Natural killer cell (primary cell): ENCODE results near the gene MYL5. TPM values are rescaled to one million over a fixed set of nuclear protein-coding genes. Genes with fewer than 3 reads are reported as not detected.

Experiments used
- ATAC-seq, 3 donors: fragments of 150-1000 bp in 2 of 3; fragments of 200-7000 bp in 1 of 3; cut with Tn5 transposase; 1 replicate in 1 of 3; 2 replicates in 2 of 3; pipeline ENCODE4 v1.10.0; 2021; ENCODE audit warnings: mild to moderate bottlenecking in 2 of 3, moderate library complexity in 2 of 3
- DNase-seq, 2 donors: peaks; one replicate each; pipeline versions ENCODE4 v3.0.0 to v3.0.0-alpha.2; 2013 to 2021; ENCODE audit warnings: mixed read lengths in 1 of 2
- H3K27ac ChIP-seq: one replicate; pipeline ENCODE4 v1.5.1; 2013; ENCODE audit warnings: mild to moderate bottlenecking, low read length
- H3K27me3 ChIP-seq: one replicate; pipeline ENCODE4 v1.6.1; 2013; ENCODE audit warnings: low read length; ENCODE audit not compliant: control insufficient read depth, insufficient read depth
- H3K36me3 ChIP-seq: one replicate; pipeline ENCODE4 v1.6.1; 2013; ENCODE audit warnings: low read length; ENCODE audit not compliant: control insufficient read depth, insufficient read depth
- H3K4me1 ChIP-seq: one replicate; pipeline ENCODE4 v1.6.1; 2013; ENCODE audit warnings: low read length; ENCODE audit not compliant: control insufficient read depth, insufficient read depth
- H3K4me3 ChIP-seq: one replicate; pipeline ENCODE4 v1.5.1; 2013; ENCODE audit warnings: low read length
- H3K9me3 ChIP-seq: one replicate; pipeline ENCODE4 v1.6.1; 2013; ENCODE audit warnings: low read length; ENCODE audit not compliant: control insufficient read depth, insufficient read depth
- H3K27ac Mint-ChIP-seq, 2 donors: one replicate each; pipeline ENCODE4 v1.8.0; 2022; ENCODE audit warnings: mild to moderate bottlenecking in 2 of 2, mixed read lengths in 2 of 2, moderate library complexity in 1 of 2
- H3K27me3 Mint-ChIP-seq, 2 donors: one replicate each; pipeline ENCODE4 v1.8.0; 2022; ENCODE audit warnings: low read depth in 2 of 2, mixed read lengths in 2 of 2
- H3K36me3 Mint-ChIP-seq: one replicate; pipeline ENCODE4 v1.8.0; 2022; ENCODE audit warnings: mixed read lengths
- H3K4me1 Mint-ChIP-seq, 2 donors: one replicate each; pipeline ENCODE4 v1.8.0; 2022; ENCODE audit warnings: mixed read lengths in 2 of 2
- H3K4me3 Mint-ChIP-seq: one replicate; pipeline ENCODE4 v1.8.0; 2022; ENCODE audit warnings: mild to moderate bottlenecking, moderate library complexity, mixed read lengths
- H3K9me3 Mint-ChIP-seq, 2 donors: one replicate each; pipeline ENCODE4 v1.8.0; 2022; ENCODE audit warnings: mixed read lengths in 2 of 2
- CTCF ChIP-seq: fragments of 200-600 bp; IDR thresholded peaks from one replicate; pipeline ENCODE4 v1.8.0; 2022; ENCODE audit warnings: antibody characterized with exemption
- WGBS: methylation state at CpG from one replicate; pipeline ENCODE4 v1.1.7; 2013; ENCODE audit warnings: missing lambda C conversion rate; ENCODE audit not compliant: insufficient coverage; 5-methylcytosine and 5-hydroxymethylcytosine counted together
- intact Hi-C: fragments of 100-400 bp; cut with micrococcal nuclease; formaldehyde crosslinking; loops from one replicate; pipeline ENCODE4 v1.14.2; 2022
- total RNA-seq, 4 donors: library from RNA; stranded (reverse); fragments of 120-200 nt in 1 of 4; gene quantifications; one replicate each; pipeline versions ENCODE4 v1.2.3 to v1.2.4, GENCODE V29; 2013 to 2022

Gene MYL5
- total RNA-seq, 3 donors from 2014 or later (not counting 1 experiment from before 2014, with no cell fraction given): 23.4 to 39.5 (median 30.1) TPM

GRCh38 chr4:650461-650860 is 23.9 kb upstream of the MYL5 start:
- Mint-ChIP-seq H3K27me3 (peaks cover 11 to 15% of the 10 kb centered on the region in 2 donors), H3K4me1 (no peaks in the 10 kb centered on the region), H3K4me3 (no peak overlapping the region), H3K27ac (no peak overlapping the region), H3K9me3 (no peaks in the 10 kb centered on the region), H3K36me3 (no peaks in the 10 kb centered on the region)
- Histone ChIP-seq H3K4me1 (no peaks in the 10 kb centered on the region), H3K27me3 (no peaks in the 10 kb centered on the region), H3K9me3 (no peaks in the 10 kb centered on the region), H3K36me3 (no peaks in the 10 kb centered on the region), H3K27ac (no peak overlapping the region), H3K4me3 (no peak overlapping the region)
- ATAC-seq (no peak), DNase-seq (no peak)
- TF ChIP-seq CTCF: no peak
- intact Hi-C loops: no loop called here
- 91% methylated on average over 18 of the region's 18 CpGs for WGBS

DNA sequence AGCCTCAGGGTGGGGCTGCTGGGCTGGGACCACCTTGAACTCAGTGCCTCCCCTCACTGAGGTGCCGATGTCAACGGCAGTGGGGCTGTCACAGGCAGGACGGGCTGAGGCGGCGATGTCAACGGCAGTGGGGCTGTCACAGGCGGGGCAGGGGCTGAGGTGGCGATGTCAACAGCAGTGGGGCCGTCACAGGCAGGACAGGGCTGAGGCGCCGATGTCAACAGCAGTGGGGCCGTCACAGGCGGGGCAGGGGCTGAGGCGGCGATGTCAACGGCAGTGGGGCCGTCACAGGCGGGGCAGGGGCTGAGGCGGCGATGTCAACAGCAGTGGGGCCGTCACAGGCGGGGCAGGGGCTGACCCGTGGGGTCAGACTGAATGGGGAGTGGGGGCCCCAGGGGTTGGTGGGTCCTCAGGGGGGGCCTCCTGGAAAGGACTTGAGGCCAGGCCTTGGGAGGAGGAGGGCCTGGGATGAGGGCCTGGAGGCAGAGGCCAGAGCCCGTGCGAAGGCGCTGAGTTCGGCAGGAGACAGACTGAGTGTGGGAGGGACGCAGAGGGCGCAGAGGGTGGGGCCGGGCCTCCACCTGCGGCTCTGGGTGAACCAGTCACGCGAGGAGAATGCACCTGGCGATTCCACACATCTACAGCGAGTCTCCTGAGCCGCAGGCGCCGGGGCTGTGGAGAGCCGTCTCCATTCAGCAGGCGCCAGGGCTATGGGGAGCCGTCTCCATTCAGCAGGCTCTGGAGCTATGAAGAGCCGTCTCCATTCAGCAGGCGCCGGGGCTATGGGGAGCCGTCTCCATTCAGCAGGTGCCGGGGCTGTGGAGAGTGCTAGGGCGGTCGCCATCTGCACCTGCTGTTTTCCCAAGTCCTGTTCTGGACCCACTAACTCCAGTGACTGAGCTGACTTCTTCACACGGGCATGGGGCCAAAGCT is 23.1 kb upstream of the MYL5 start:
- H3K36me3 ChIP-seq: no peaks in the 10 kb centered on the region
- no peak overlapping the region for H3K27ac ChIP-seq
- H3K36me3 Mint-ChIP-seq: no peaks in the 10 kb centered on the region
- no peak overlapping the region for H3K4me3 Mint-ChIP-seq
- H3K4me3 ChIP-seq: no peak overlapping the region
- no peaks in the 10 kb centered on the region for H3K4me1 ChIP-seq
- H3K27me3 Mint-ChIP-seq: peaks cover 8% of the 10 kb centered on the region in 2 donors
- intact Hi-C loops: no loop called here
- H3K9me3 Mint-ChIP-seq: no peaks in the 10 kb centered on the region
- no peak overlapping the region for H3K27ac Mint-ChIP-seq
- H3K4me1 Mint-ChIP-seq: no peaks in the 10 kb centered on the region
- H3K9me3 ChIP-seq: no peaks in the 10 kb centered on the region
- WGBS: 64% methylated on average over 48 of the region's 49 CpGs
- H3K27me3 ChIP-seq: no peaks in the 10 kb centered on the region
- TF ChIP-seq CTCF: no peak
- DNase-seq (no peak), ATAC-seq (no peak)

DNA sequence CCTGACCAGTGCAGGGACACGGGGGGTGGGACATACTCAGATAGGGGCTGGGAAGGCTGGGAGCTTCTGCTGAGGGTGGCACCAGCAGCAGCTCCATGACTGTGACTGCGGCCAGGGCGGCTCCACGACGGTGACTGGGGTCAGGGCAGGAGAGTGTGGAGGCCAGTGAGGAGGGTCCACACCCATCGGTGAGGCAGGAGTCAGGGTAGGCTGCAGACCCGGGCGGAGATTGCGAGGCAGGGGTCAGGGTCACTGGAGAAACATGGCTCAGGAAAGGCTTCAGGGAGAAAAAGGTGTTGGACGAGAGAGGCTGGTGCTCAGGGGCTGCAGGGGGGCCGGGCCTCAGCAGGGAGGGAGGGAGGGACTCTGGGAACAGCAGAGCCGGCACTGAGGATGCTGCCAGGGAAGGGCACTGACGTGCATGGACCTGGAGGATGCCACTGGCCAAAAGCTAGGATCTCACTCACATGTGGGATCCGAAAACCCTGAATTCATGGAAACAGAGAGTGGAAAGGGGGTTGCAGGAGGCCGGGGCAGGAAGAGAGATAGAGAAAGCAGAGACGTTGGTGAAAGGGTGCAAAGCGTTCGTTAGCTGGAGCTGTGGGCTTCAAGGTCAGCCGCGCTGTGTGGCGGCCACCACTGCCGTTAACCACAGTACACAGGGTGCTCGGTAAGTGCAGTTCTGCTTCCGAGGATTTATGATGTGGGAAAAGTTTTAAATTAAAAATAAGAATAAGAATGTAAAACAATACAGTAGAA is 22.3 kb upstream of the MYL5 start:
- Mint-ChIP-seq H3K4me1 (no peaks in the 10 kb centered on the region), H3K9me3 (no peaks in the 10 kb centered on the region), H3K27me3 (peaks cover 0 to 2% of the 10 kb centered on the region in 2 donors), H3K36me3 (no peaks in the 10 kb centered on the region), H3K4me3 (no peak overlapping the region), H3K27ac (no peak overlapping the region)
- ATAC-seq: no peak
- WGBS: 75% methylated on average over 23 of the region's 24 CpGs
- DNase-seq: no peak
- no peak for TF ChIP-seq CTCF
- Histone ChIP-seq H3K4me1 (no peaks in the 10 kb centered on the region), H3K4me3 (no peak overlapping the region), H3K9me3 (no peaks in the 10 kb centered on the region), H3K27ac (no peak overlapping the region), H3K36me3 (no peaks in the 10 kb centered on the region), H3K27me3 (no peaks in the 10 kb centered on the region)
- intact Hi-C loops: no loop called here
